GM10847 (cell line): ENCODE results near the gene SPRED1.

Source experiments
- POLR2A ChIP-seq: IDR thresholded peaks from 2 replicates; pipeline ENCODE4 v1.6.1; 2011; ENCODE audit not compliant: insufficient read length; ENCODE audit errors: extremely low read depth

Gene SPRED1

GRCh38 chr15:38226608-38227266 lies 25.9 kb upstream of the SPRED1 start:
- no peak for TF ChIP-seq POLR2A

DNA sequence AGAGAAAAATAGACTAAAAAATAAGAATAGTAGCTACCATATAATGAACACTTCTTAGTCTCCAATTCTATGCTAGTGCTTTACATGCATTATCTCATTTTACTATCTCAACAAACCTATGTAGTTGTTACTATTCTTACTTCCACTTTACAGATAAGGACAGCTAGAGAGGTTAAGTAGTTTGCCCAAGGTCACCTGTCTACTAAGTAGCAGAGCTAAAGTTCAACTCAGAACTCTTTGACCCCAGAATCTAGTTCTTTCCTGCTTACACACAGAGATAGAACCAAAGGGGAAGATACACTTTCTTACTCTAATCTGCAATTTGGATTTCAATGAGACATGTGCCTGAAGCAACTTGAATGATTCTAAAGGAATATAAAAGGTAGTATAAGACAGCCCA lies 24.7 kb upstream of the SPRED1 start:
- no peak for TF ChIP-seq POLR2A

- no peak for TF ChIP-seq POLR2A
Observed at GRCh38 chr15:38228618-38229017, 24.0 kb upstream of the SPRED1 start.

GRCh38 chr15:38229705-38230310 lies 22.8 kb upstream of the SPRED1 start:
- no peak for TF ChIP-seq POLR2A

DNA sequence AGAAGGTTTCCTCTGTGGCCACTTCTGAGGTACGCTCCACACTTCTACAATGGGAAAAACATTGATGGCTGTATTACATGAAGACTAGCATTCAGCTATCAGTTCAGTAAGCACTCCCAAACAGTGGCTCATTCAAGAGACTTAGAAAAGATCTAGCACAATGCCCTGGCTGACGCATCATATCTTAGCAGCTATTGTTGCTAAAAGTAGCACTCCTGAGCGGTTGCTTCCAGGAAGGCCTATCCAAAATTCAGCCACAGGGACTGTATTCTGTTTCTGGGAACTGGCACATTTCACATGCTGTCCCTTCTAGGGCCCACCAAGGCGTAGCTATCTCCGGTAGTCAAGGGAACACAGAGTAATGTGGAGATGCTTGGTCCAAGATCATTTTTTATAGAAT lies 21.2 kb upstream of the SPRED1 start:
- TF ChIP-seq POLR2A, result no peak

- no peak for TF ChIP-seq POLR2A
Observed at GRCh38 chr15:38238311-38238710, 14.3 kb upstream of the SPRED1 start.

DNA sequence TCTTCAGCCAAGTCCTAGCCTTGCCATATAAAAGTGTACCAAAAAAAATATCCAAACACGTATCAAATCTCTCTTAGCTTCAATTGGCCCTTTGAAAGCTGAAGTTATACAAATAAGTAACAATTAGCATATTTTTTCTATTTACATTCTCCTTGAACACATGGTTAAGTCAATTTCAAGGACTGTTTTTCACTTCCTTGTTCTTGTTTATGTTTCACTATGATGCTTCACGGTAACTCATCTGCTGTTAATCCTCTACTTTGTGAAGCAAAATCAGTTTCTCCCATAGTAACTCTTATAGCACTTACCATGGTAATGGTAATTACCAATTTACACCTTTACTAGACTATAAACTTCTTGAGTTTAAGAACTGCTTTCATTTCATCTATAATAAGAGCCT lies 10.6 kb upstream of the SPRED1 start:
- no peak for TF ChIP-seq POLR2A

DNA sequence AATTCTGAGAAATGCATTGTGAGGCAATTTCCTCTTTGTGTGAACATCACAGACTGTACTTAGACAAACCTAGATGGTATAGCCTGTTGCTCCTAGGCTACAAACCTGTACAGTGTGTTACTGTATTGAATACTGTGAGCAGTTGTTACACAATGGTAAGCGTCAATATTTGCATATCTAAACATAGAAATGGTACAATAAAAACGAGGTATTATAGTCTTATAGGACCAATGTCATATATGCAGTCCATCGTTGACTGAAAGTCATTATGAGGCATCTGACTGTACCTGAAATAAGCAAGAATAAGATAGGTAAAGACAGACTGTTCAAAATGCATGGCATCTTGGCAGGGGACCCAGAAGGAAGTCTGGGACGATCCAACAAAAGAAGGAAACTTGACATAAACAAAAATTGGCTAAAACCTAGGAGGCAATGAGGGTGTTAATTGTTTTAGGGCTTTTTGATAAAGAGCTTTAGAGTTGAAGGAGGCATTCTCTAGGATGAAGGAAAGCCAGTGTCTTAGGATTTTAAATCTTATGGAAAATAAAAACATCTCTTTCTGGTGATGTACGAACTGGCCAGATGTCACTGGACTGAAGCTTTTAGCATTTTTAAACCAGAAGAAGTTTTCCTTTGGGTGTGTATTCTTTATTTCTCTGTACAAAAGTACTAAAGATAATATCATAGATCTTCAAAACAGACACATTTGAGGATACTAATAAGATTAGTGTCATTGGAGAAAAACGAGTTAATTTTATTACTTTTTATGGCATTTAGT lies 9.2 kb upstream of the SPRED1 start:
- TF ChIP-seq POLR2A, result no peak

GRCh38 chr15:38247336-38247735 lies 5.3 kb upstream of the SPRED1 start:
- no peak for TF ChIP-seq POLR2A

- no peak for TF ChIP-seq POLR2A
Observed at GRCh38 chr15:38253351-38253781, 730 bp downstream of the SPRED1 start.

GRCh38 chr15:38254051-38254883 lies 1.6 kb downstream of the SPRED1 start:
- no peak for TF ChIP-seq POLR2A

DNA sequence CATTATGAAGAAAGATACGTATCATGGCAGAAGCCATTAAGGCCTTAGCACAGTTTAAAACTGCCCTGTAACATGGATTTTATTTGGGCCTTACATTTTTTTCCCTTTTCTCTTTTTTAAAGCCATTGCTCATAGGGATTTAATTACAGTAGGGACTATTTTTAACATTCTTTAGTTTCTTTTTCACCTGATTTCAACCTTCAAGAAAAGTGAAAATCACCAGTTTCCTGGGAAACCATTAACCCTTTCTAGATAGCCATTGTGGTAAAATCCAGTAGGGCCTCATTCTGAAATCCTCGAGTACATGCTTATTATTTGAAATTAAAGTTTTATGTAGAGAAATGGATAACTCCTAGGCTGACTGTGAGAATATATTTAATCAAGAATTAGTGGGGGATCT lies 3.1 kb downstream of the SPRED1 start:
- TF ChIP-seq POLR2A, result no peak

DNA sequence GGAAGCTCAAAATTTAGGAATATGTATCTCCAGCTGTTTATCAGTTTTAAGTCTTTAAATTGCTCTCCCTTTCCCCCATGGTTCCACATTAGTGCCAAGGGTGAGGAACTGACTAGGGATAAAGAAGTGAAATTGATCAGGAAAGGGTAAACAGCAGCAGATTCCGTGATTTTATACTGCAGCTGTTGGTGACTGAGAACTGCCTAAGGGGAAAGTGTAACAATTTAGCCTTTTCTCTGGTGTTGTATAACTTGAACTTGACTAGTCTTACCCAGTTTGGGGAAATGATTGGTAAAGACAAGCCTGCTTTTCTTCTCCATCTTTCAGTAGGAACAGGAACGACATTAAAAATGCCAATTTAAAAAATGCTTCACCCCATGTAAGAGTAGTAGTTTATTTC lies 5.0 kb downstream of the SPRED1 start:
- no peak for TF ChIP-seq POLR2A

- no peak for TF ChIP-seq POLR2A
Observed at GRCh38 chr15:38259134-38259533, 6.5 kb downstream of the SPRED1 start.

DNA sequence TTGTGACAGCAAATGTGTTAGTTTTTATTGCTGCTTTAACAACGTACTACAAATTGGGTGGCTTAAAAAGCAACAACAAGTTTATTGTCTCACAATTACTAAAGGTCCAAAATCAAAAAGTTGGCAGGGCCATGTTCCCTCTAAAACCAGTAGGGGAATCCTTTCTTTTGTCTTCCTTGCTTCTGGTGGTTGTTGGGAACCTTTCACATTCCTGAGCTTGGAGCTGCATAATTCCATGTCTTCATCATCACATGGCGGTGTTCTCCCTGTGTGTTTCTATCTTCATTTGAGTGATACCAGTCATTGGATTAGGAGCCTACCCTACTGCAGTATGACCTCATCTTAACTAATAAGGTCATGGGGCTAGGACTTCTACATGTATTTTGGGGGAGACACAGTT lies 7.4 kb downstream of the SPRED1 start:
- no peak for TF ChIP-seq POLR2A
